Spleen (tissue), 11 donors: ENCODE results near the gene MRPS10. TPM values are rescaled to one million over a fixed set of nuclear protein-coding genes. Genes with fewer than 3 reads are reported as not detected.

Source experiments
- DNase-seq: peaks from one replicate; pipeline ENCODE4 v3.0.0-alpha.2; 2020
- H3K27ac ChIP-seq, 8 donors: fragments of 200-600 bp; sonication (generic) in 7 of 8; 1 replicate in 4 of 8; 2 replicates in 4 of 8; pipeline versions ENCODE4 v1.5.0 to v1.8.0; 2016 to 2021; ENCODE audit warnings: inconsistent platforms in 4 of 8, mild to moderate bottlenecking in 4 of 8, moderate library complexity in 1 of 8
- H3K27me3 ChIP-seq, 7 donors: fragments of 200-600 bp; sonication (generic) in 6 of 7; replicated peaks in 1 of 7; 1 replicate in 4 of 7; 2 replicates in 3 of 7; pipeline versions ENCODE4 v1.5.0 to v1.8.0; 2016 to 2021; ENCODE audit warnings: inconsistent platforms in 3 of 7, mild to moderate bottlenecking in 1 of 7
- H3K36me3 ChIP-seq, 6 donors: fragments of 200-600 bp; sonication (generic) in 5 of 6; 1 replicate in 4 of 6; 2 replicates in 2 of 6; pipeline versions ENCODE4 v1.5.0 to v1.8.0; 2016 to 2021; ENCODE audit warnings: inconsistent platforms in 2 of 6
- H3K4me1 ChIP-seq, 6 donors: fragments of 200-600 bp; sonication (generic) in 5 of 6; 1 replicate in 3 of 6; 2 replicates in 3 of 6; pipeline versions ENCODE4 v1.5.0 to v1.8.0; 2016 to 2021; ENCODE audit warnings: inconsistent platforms in 3 of 6
- H3K4me3 ChIP-seq, 8 donors: fragments of 200-600 bp; sonication (generic) in 7 of 8; 1 replicate in 4 of 8; 2 replicates in 4 of 8; pipeline versions ENCODE4 v1.5.0 to v1.8.0; 2016 to 2021; ENCODE audit warnings: inconsistent platforms in 4 of 8, mild to moderate bottlenecking in 4 of 8, moderate library complexity in 2 of 8
- H3K9me3 ChIP-seq, 8 donors: fragments of 200-600 bp; sonication (generic) in 7 of 8; 1 replicate in 4 of 8; 2 replicates in 4 of 8; pipeline versions ENCODE4 v1.5.0 to v1.8.0; 2016 to 2021; ENCODE audit warnings: inconsistent platforms in 4 of 8
- POLR2A ChIP-seq, 3 donors: fragments of 450-650 bp; IDR thresholded peaks; one replicate each; pipeline ENCODE4 v1.5.1; 2017; ENCODE audit warnings: antibody characterized with exemption in 3 of 3, mild to moderate bottlenecking in 1 of 3
- POLR2AphosphoS5 ChIP-seq, 3 donors: sonication (generic); formaldehyde crosslinking; IDR thresholded peaks; one replicate each; pipeline ENCODE4 v1.5.1; 2017; ENCODE audit warnings: antibody characterized with exemption in 3 of 3
- WGBS, 5 donors: extraction: QIAGEN DNeasy Blood & Tissue Kit in 3 of 5; methylation state at CpG; one replicate each; pipeline versions ENCODE4 v1.1.5 to v1.1.7; 2013 to 2018; 5-methylcytosine and 5-hydroxymethylcytosine counted together
- intact Hi-C: fragments of 100-400 bp; cut with DNase I; formaldehyde crosslinking; loops from one replicate; pipeline ENCODE4 v1.15.0; 2023; ENCODE audit warnings: low total_unique reads
- polyA plus RNA-seq, 3 donors: library from polyadenylated mRNA; stranded (reverse); fragments of 200-250 nt; gene quantifications; one replicate each; pipeline ENCODE4 v1.2.1, GENCODE V29; 2013
- total RNA-seq, 7 donors: library from RNA; depleted of rRNA in 3 of 7; stranded (reverse); fragments of >200 nt in 3 of 7; fragmentation: NEBNext Ultra II Directional in 4 of 7; extraction: Animal tissue kit (Norgen Biotek cat#: 25700) in 4 of 7; gene quantifications; one replicate each; pipeline versions ENCODE4 v1.1.0 to v1.2.1, GENCODE V29; 2016 to 2021
- TF ChIP-seq, protein P1 (sequence below), 11 experiments: fragments of 200-600 bp in 7 of 11; fragments of 450-650 bp in 4 of 11; sonication (generic) in 4 of 11; IDR thresholded peaks in 8 of 11; conservative IDR thresholded peaks in 3 of 11; 1 replicate in 7 of 11; 2 replicates in 4 of 11; pipeline versions ENCODE4 v1.4.0 to v1.8.0; 2016 to 2021; ENCODE audit warnings: antibody characterized with exemption in 11 of 11, inconsistent platforms in 4 of 11, mild to moderate bottlenecking in 1 of 11
- donor health status: healthy with polysubstance abuse.
- donor health status: DM: no; HTN: no; CAD: no; lungs with moderate emphysema.
- donor health status: DM: no; HTN: no; CAD: no.
- donor health status: Bipolar disorder and iron deficiency.
- donor health status: healthy.
- donor health status: DM: no; HTN: no; CAD: no.
- donor health status: DM: yes; HTN: yes; CAD: no.

Gene MRPS10
- total and polyA plus RNA-seq, 10 donors: 17.2 to 32.3 (median 27.0) TPM

DNA sequence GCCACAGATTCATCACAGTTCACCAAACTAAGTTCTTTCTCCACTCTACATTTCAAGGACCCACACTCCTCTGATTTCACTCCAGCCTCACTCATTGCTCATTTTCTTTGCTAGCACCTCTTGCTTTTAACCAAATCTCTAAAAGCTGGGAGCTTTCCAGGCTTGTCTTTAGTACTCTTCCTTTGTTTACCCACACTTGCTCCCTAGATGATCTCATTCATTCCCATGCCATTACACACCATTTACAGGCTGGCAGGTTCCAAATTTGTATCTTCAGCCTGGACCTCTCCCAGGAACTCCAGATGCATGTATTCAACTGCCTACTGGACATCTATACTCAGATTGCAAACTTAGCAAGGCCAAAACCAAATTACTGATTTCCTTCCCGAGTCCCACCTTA lies 17.6 kb downstream of the MRPS10 start:
- Histone ChIP-seq H3K4me3 (no peak overlapping the region), H3K27ac (no peak overlapping the region), H3K9me3 (no peaks in the 10 kb centered on the region), H3K4me1 (no peaks in the 10 kb centered on the region), H3K36me3 (peaks cover 0 to 35% (median 13%) of the 10 kb centered on the region in 6 donors), H3K27me3 (no peaks in the 10 kb centered on the region)
- intact Hi-C loops: no loop called here
- TF ChIP-seq POLR2AphosphoS5 (IDR thresholded peaks at IDR 0.05) (no peak), POLR2A (IDR thresholded peaks at IDR 0.05) (no peak)
- TF ChIP-seq, protein P1, sequence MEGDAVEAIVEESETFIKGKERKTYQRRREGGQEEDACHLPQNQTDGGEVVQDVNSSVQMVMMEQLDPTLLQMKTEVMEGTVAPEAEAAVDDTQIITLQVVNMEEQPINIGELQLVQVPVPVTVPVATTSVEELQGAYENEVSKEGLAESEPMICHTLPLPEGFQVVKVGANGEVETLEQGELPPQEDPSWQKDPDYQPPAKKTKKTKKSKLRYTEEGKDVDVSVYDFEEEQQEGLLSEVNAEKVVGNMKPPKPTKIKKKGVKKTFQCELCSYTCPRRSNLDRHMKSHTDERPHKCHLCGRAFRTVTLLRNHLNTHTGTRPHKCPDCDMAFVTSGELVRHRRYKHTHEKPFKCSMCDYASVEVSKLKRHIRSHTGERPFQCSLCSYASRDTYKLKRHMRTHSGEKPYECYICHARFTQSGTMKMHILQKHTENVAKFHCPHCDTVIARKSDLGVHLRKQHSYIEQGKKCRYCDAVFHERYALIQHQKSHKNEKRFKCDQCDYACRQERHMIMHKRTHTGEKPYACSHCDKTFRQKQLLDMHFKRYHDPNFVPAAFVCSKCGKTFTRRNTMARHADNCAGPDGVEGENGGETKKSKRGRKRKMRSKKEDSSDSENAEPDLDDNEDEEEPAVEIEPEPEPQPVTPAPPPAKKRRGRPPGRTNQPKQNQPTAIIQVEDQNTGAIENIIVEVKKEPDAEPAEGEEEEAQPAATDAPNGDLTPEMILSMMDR (IDR thresholded peaks at IDR 0.05 in 8 of 11, conservative IDR thresholded peaks at IDR 0.05 in 3 of 11): no peak
- DNase-seq: no peak
- 77 to 83% (median 79%) methylated on average over 1 of the region's 1 CpG for WGBS, 5 donors

DNA sequence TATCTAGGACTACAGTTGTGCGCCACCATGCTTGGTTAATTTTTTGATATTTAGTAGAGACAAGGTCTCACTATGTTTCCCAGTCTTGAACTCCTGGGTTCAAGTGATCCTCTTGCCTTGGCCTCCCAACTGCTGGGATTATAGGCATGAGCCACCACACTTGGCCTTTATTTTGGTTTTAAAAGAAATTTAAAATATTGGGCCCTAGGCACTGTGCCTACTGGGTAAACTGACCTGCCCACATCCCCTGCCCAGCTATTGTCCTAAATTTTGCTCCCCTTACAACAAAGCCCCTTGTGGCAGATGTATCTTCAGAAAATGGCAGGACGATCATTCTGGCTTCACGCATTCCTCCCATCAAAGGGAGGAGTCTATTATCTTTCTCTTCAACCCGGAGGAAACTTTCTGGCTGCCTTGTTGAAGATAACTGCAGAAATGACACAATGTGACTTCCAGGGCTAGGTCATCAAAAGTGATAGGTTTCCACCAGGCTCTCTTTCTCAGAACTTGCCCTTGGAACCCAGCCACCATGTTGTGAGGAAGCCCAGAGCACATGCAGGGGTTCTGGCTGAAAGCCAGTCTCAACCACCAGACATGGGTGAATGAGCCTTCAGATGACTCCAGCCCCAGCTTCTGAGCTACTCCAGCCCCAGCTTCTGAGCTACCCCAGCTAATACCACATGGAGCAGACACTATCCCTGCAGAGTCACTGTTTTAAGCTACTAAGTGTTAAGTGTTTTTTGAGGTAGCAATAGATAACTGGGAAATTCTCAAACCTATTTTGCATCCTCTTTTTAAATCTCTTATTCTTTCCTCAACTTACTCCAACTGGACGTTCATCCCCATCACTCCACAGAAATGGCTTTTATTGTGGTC lies 18.3 kb downstream of the MRPS10 start:
- no peak overlapping the region for H3K27ac ChIP-seq
- intact Hi-C loops: no loop called here
- WGBS, 5 donors: 95 to 98% (median 98%) methylated on average over 5 of the region's 5 CpGs
- no peaks in the 10 kb centered on the region for H3K9me3 ChIP-seq
- DNase-seq: no peak
- TF ChIP-seq POLR2A (IDR thresholded peaks at IDR 0.05) (no peak), POLR2AphosphoS5 (IDR thresholded peaks at IDR 0.05) (no peak)
- TF ChIP-seq, protein P1 (IDR thresholded peaks at IDR 0.05 in 8 of 11, conservative IDR thresholded peaks at IDR 0.05 in 3 of 11): no peak
- H3K36me3 ChIP-seq: peaks cover 0 to 30% (median 9%) of the 10 kb centered on the region in 6 donors
- no peaks in the 10 kb centered on the region for H3K27me3 ChIP-seq
- H3K4me1 ChIP-seq: no peaks in the 10 kb centered on the region
- H3K4me3 ChIP-seq: no peak overlapping the region

DNA sequence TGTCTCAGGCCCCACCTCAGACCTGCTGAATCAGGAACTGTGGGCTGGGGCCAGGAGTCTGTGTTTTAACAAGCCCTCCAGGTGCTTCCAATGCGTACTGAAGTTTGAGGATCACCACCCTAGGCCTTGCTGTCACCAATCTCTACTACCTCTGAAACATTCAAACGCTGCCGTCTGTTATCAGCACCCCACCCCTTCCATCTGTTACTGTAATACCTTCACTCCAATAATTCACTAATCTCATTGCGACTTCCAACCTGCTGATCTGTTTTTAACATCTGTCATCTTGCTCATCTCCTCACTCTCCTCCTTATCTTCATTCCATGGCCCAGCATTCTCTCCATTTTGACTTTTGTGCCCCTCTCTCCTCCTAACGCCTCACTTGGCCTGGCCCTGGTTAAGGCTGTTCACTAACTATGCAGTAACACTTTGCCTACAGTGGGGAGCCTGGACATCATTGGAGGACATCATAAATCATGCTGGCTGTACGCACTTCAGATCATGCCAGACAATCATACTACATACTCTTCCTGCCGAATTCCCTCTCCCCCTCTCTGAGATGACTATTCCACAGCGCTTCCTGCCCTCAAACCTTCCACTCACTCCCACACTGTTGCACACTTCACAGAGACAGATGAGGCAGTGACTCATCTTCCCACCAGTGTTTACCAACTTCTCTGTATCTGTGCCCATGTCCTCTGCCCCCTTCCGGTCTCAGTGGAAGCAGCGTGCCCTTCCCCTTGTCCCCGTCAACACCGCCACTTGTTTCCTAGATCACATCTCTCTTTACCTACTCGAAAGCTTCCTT lies 19.9 kb downstream of the MRPS10 start:
- Histone ChIP-seq H3K4me3 (no peak overlapping the region), H3K27me3 (no peaks in the 10 kb centered on the region), H3K36me3 (peaks cover 0 to 17% (median 1%) of the 10 kb centered on the region in 6 donors), H3K4me1 (no peaks in the 10 kb centered on the region), H3K27ac (peak overlapping the region in 1 of 8 donors; percentile 6), H3K9me3 (no peaks in the 10 kb centered on the region)
- DNase-seq: no peak
- WGBS, 5 donors: 69 to 85% (median 73%) methylated on average over 13 of the region's 13 CpGs
- intact Hi-C loops: no loop called here
- TF ChIP-seq POLR2AphosphoS5 (IDR thresholded peaks at IDR 0.05) (peak in 1 of 3 donors; percentile 21), POLR2A (IDR thresholded peaks at IDR 0.05) (no peak)

DNA sequence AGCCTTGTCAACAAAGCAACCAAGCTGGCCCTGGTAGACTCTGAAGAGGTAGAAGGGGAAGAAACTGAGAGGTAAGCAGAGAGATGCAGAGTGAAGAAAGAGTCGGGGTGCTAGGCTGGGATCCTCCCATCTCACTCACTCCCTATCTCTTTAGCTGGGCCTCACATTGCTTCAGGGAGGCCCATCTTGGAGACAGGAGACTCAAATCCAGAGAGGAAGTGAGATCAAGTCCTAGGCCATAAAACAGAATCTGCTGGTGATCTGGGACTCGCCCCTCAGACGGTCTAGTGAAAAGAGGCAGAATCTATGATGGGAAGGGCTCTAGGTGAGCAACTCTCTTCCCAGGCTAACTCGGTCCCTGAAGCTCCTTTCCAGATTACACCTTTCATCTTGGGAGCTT lies 22.2 kb downstream of the MRPS10 start:
- no peak overlapping the region for H3K27ac ChIP-seq
- intact Hi-C loops: no loop called here
- TF ChIP-seq, protein P1 (IDR thresholded peaks at IDR 0.05 in 8 of 11, conservative IDR thresholded peaks at IDR 0.05 in 3 of 11): no peak
- no peak for TF ChIP-seq POLR2A (IDR thresholded peaks at IDR 0.05)
- no peak for TF ChIP-seq POLR2AphosphoS5 (IDR thresholded peaks at IDR 0.05)
- H3K4me1 ChIP-seq: no peaks in the 10 kb centered on the region
- H3K4me3 ChIP-seq: no peak overlapping the region
- WGBS, 5 donors: 79 to 92% (median 84%) methylated on average over 4 of the region's 4 CpGs
- no peaks in the 10 kb centered on the region for H3K9me3 ChIP-seq
- DNase-seq: no peak
- no peaks in the 10 kb centered on the region for H3K27me3 ChIP-seq
- H3K36me3 ChIP-seq: peaks cover 0 to 4% (median 0%) of the 10 kb centered on the region in 6 donors
